Measurements from ENCODE around the gene TLCD3A. TPM values are rescaled to one million over a fixed set of nuclear protein-coding genes. Genes with fewer than 3 reads are reported as not detected.

The TLCD3A gene
- total and polyA plus RNA-seq, 9 of the 15 experiments (the other 6 are each of a cell fraction or from before 2014, with no cell fraction given): 1.3 to 13.5 (median 7.3) TPM

DNA sequence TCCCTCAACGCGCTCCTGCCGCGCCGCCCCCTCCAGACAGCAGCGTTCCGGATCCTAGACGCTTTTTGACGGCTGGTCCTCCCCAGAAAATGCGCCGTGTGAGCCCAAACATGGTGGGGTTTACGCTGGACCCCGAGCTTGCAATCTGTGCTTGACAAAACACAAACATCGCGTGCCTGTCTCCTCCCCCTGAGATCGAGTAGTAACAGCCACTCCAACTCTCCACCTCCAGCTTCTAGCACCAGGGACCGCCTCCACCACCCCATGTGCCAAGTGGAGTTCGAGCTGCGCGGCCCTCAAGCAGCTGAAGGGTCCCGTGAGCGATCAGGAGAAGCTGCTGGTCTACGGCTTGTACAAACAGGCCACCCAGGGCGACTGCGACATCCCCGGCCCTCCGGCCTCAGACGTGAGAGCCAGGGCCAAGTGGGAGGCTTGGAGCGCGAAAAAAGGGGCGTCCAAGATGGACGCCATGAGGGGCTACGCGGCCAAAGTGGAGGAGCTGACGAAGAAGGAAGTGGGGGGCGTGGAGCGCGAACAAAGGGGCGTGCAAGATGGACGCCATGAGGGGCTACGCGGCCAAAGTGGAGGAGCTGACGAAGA is 20.3 kb downstream of the TLCD3A start (continued):
- TF ChIP-seq MEIS2 (IDR thresholded peaks at IDR 0.05; ENCODE audit: partially characterized antibody): no peak

GRCh38 chr17:753418-753817 is 21.0 kb downstream of the TLCD3A start:
- peaks cover 22% of the 10 kb centered on the region for H3K36me3 ChIP-seq (ENCODE audit: control insufficient read depth, insufficient read depth, low read length)
- in situ Hi-C loops (cut with MboI): no loop called here
- no peak overlapping the region for H3K4me2 ChIP-seq (ENCODE audit: insufficient read depth, low read length)
- peaks cover 10 to 12% of the 10 kb centered on the region in 2 experiments; a peak in 3 of 5 replicates for H3K4me1 ChIP-seq (replicated peaks in 1 of 2; ENCODE audit: control insufficient read depth in 2 of 2, insufficient read depth in 2 of 2, low read length in 2 of 2)
- H2AFZ ChIP-seq (ENCODE audit: low read depth, low read length): no peak overlapping the region
- POLR2A ChIA-PET: interaction anchor here (0.7 kb wide), 1 partner anchor 9 kb away, joined by 3 read pairs; no protein-coding TSS in a partner anchor
- CTCF ChIA-PET (ENCODE audit: low intra/inter-chr PET ratio): no interaction called here
- H3K79me2 ChIP-seq (ENCODE audit: control insufficient read depth, insufficient read depth, low read length): peaks cover 33% of the 10 kb centered on the region
- H3K9me3 ChIP-seq (replicated peaks; ENCODE audit: control insufficient read depth, insufficient read depth, low read depth, low read length): no peaks in the 10 kb centered on the region
- BruUV-seq (replicated peaks): no TSS peak
- intact Hi-C loops (cut with micrococcal nuclease): no loop called here
- no peak overlapping the region for H3K27ac ChIP-seq (ENCODE audit: extremely low read depth, low read depth, low read length)
- H3K9ac ChIP-seq (ENCODE audit: insufficient read depth in 1 of 2, low read depth in 2 of 2, low read length in 2 of 2): no peak overlapping the region
- DNase-seq (ENCODE audit: extremely low read depth in 1 of 4, low spot score in 3 of 4): no peak
- WGBS (ENCODE audit: insufficient coverage, low coverage, missing lambda C conversion rate): 42% methylated on average over 6 of the region's 13 CpGs
- no peaks in the 10 kb centered on the region for H3K27me3 ChIP-seq (ENCODE audit: control insufficient read depth in 2 of 2, insufficient read depth in 2 of 2, low read length in 2 of 2)
- H3K9me1 ChIP-seq (ENCODE audit: control insufficient read depth, insufficient read depth, low read length): no peaks in the 10 kb centered on the region
- peaks cover 8% of the 10 kb centered on the region; the same call in 1 of the 2 replicates for H4K20me1 ChIP-seq (replicated peaks; ENCODE audit: control insufficient read depth, insufficient read depth, low read length)
- no peak overlapping the region for H3K4me3 ChIP-seq
- ATAC-seq: no peak
- FAIRE-seq: no peak
- TF ChIP-seq ZNF785 (CRISPR knock-in tag; IDR thresholded peaks at IDR 0.05) (no peak), PKNOX1 (IDR thresholded peaks at IDR 0.05) (peak; percentile 70), EP300 (IDR thresholded peaks at IDR 0.05; ENCODE audit: low read length) (no peak), RNF2 (IDR thresholded peaks at IDR 0.05) (no peak), MEIS2 (IDR thresholded peaks at IDR 0.05; ENCODE audit: partially characterized antibody) (peak; percentile 71), RAD21 (CRISPR knock-in tag; conservative IDR thresholded peaks at IDR 0.05 in 1 of 2, IDR thresholded peaks at IDR 0.05 in 1 of 2) (no peak), NRF1 (conservative IDR thresholded peaks at IDR 0.05 in 1 of 2, IDR thresholded peaks at IDR 0.05 in 1 of 2) (no peak), CBX5 (IDR thresholded peaks at IDR 0.05; ENCODE audit: borderline replicate concordance, low read depth) (no peak)
- TF ChIP-seq, protein P1, sequence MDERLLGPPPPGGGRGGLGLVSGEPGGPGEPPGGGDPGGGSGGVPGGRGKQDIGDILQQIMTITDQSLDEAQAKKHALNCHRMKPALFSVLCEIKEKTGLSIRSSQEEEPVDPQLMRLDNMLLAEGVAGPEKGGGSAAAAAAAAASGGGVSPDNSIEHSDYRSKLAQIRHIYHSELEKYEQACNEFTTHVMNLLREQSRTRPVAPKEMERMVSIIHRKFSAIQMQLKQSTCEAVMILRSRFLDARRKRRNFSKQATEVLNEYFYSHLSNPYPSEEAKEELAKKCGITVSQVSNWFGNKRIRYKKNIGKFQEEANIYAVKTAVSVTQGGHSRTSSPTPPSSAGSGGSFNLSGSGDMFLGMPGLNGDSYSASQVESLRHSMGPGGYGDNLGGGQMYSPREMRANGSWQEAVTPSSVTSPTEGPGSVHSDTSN (CRISPR knock-in tag; IDR thresholded peaks at IDR 0.05; ENCODE audit: low read depth): no peak
- TF ChIP-seq, protein P1 (tag; conservative IDR thresholded peaks at IDR 0.05; ENCODE audit: low read depth): peak; percentile 66
- TF ChIP-seq, protein P2, sequence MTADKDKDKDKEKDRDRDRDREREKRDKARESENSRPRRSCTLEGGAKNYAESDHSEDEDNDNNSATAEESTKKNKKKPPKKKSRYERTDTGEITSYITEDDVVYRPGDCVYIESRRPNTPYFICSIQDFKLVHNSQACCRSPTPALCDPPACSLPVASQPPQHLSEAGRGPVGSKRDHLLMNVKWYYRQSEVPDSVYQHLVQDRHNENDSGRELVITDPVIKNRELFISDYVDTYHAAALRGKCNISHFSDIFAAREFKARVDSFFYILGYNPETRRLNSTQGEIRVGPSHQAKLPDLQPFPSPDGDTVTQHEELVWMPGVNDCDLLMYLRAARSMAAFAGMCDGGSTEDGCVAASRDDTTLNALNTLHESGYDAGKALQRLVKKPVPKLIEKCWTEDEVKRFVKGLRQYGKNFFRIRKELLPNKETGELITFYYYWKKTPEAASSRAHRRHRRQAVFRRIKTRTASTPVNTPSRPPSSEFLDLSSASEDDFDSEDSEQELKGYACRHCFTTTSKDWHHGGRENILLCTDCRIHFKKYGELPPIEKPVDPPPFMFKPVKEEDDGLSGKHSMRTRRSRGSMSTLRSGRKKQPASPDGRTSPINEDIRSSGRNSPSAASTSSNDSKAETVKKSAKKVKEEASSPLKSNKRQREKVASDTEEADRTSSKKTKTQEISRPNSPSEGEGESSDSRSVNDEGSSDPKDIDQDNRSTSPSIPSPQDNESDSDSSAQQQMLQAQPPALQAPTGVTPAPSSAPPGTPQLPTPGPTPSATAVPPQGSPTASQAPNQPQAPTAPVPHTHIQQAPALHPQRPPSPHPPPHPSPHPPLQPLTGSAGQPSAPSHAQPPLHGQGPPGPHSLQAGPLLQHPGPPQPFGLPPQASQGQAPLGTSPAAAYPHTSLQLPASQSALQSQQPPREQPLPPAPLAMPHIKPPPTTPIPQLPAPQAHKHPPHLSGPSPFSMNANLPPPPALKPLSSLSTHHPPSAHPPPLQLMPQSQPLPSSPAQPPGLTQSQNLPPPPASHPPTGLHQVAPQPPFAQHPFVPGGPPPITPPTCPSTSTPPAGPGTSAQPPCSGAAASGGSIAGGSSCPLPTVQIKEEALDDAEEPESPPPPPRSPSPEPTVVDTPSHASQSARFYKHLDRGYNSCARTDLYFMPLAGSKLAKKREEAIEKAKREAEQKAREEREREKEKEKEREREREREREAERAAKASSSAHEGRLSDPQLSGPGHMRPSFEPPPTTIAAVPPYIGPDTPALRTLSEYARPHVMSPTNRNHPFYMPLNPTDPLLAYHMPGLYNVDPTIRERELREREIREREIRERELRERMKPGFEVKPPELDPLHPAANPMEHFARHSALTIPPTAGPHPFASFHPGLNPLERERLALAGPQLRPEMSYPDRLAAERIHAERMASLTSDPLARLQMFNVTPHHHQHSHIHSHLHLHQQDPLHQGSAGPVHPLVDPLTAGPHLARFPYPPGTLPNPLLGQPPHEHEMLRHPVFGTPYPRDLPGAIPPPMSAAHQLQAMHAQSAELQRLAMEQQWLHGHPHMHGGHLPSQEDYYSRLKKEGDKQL (CRISPR knock-in tag; IDR thresholded peaks at IDR 0.05; ENCODE audit: borderline replicate concordance): no peak

All from K562 (cell line).